ENCODE measurements around the gene TMEM107.
A peak's percentile ranks its signal among the peaks of the same experiment; 100 is the strongest.
"Not testable (repeated sequence)": the region's sequence is repeated elsewhere in the genome, so short reads cannot be mapped to it uniquely, and the experiment has no call there.

TMEM107 gene

DNA sequence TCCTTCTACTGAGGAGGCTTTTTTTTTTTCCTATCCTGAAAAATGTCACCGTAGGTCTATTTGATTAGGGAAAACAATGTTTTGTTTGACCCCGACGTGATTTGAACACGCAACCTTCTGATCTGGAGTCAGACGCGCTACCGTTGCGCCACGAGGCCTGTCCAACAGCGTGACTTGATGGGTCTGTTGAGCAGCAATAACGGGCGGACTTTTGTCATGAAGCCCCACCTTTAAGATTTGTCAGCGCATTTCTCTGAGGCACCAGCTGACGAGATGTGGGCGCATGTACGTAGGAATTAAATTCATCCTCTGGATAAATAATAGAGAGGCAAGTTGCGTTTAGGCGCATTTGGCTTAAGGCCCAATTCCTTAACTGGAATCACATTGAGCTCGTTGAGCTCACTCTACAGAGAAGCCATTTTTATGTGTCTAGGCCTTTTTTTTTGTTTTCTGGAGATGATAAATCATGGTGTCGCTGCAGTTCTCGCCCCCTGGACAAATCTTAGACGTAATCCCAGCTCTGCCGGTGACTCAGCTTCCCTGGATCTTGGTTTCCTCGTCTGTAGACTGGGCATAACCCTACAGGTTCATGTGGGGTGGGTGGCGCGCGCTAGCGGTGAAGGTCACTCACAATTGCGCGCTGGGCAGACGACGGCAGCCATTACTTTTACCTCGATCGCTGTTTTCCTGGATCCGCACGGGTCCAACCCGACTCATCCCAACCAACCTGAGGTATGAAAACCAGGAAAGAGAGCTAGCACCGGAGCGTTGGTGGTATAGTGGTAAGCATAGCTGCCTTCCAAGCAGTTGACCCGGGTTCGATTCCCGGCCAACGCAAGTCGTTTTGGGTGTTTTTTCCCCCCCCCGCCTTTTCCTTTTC, 44.8 kb upstream of the TMEM107 start:
- TF ChIP-seq, protein P1, sequence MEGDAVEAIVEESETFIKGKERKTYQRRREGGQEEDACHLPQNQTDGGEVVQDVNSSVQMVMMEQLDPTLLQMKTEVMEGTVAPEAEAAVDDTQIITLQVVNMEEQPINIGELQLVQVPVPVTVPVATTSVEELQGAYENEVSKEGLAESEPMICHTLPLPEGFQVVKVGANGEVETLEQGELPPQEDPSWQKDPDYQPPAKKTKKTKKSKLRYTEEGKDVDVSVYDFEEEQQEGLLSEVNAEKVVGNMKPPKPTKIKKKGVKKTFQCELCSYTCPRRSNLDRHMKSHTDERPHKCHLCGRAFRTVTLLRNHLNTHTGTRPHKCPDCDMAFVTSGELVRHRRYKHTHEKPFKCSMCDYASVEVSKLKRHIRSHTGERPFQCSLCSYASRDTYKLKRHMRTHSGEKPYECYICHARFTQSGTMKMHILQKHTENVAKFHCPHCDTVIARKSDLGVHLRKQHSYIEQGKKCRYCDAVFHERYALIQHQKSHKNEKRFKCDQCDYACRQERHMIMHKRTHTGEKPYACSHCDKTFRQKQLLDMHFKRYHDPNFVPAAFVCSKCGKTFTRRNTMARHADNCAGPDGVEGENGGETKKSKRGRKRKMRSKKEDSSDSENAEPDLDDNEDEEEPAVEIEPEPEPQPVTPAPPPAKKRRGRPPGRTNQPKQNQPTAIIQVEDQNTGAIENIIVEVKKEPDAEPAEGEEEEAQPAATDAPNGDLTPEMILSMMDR (IDR thresholded peaks at IDR 0.05; ENCODE audit: low read depth, low read length): no peak; the same call in 1 of the 2 replicates
- DNase-seq (ENCODE audit: extremely low read depth, low read depth): peak; percentile 83

DNA sequence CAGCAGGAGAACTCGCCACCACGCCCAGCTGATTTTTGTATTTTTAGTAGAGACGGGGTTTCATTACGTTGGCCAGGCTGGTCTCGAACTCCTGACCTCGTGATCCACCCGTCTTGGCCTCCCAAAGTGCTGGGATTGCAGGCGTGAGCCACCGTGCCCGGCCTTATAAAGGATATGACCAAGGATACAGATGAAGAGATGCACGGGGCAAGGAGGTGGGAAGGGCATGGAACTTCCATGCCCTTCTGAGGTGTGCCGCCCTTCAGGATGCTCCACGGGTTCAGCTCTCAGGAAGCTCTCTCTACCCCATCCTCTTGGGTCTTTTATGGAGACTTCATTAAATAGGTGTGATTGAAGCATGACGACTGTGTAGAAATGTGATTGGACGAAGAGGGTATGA, 37.8 kb upstream of the TMEM107 start:
- DNase-seq (ENCODE audit: extremely low read depth, low read depth): not testable (repeated sequence)

DNA sequence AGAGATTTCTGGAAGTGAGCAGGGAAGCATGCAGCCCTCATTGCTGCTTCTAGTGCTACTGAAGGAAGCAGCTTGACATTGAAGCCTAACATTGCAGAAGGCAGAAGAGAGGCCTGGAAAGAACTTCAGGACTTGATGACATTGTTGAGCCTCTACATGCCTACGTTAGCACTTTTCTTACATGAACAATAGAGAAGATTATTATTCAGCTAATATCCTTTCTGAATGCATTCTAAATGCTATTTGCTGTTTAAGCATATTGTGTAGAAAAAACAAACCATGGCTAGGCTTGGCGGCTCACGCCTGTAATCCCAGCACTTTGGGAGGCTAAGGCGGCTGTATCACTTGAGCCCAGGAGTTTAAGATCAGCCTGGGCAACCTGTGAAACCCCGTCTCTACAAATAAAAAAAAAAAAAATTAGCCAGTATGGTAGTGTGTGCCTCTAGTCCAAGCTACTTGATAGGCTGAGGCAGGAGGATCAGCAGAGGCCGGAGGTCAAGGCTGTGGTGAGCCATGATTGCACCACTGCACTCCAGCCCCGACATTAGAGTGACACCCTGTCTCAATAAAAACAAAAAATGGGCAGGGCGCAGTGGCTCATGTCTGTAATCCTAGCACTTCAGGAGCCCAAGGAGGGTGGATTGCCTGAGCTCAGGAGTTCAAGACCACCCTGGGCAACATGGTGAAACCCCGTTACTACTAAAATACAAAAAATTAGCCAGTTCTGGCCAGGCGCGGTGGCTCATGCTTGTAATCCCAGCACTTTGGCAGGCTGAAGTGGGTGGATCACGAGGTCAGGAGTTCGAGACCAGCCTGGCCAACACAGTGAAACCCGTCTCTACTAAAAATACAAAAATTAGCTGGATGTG, 36.4 kb upstream of the TMEM107 start:
- no peak for DNase-seq (ENCODE audit: extremely low read depth, low read depth)
- TF ChIP-seq, protein P1 (IDR thresholded peaks at IDR 0.05; ENCODE audit: low read depth, low read length): no peak

DNA sequence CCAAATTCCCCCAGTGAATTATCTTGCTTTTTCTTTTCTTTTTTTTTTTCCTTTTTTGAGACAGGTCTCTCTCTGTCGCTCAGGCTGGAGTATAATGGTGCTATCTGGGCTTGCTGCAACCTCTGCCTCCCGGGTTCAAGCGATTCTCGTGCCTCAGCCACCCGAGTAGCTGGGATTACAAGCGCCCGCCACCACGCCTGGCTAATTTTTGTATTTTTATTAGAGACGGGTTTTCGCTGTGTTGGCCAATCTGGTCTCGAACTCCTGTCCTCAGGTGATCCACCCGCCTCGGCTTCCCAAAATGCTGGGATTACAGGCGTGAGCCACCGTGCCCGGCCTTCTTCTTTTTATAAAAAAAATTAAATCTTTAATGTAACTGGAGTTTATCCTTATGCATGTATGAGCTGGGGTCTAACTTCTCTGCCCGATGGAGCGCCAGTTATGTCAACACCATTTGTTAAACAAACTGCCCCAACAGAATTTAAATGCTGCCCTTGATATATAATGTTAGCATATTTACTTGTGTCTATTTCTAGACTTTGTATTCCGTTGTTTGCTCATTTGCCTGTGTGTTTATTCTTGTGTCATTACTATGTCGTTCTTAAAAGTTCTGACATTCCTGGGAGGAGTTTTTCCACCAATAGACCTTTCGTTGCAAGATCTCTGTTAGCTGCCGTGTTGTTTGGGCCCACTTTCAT, 34.7 kb upstream of the TMEM107 start:
- DNase-seq (ENCODE audit: extremely low read depth, low read depth): no peak
- TF ChIP-seq, protein P1 (IDR thresholded peaks at IDR 0.05; ENCODE audit: low read depth, low read length): no peak

DNA sequence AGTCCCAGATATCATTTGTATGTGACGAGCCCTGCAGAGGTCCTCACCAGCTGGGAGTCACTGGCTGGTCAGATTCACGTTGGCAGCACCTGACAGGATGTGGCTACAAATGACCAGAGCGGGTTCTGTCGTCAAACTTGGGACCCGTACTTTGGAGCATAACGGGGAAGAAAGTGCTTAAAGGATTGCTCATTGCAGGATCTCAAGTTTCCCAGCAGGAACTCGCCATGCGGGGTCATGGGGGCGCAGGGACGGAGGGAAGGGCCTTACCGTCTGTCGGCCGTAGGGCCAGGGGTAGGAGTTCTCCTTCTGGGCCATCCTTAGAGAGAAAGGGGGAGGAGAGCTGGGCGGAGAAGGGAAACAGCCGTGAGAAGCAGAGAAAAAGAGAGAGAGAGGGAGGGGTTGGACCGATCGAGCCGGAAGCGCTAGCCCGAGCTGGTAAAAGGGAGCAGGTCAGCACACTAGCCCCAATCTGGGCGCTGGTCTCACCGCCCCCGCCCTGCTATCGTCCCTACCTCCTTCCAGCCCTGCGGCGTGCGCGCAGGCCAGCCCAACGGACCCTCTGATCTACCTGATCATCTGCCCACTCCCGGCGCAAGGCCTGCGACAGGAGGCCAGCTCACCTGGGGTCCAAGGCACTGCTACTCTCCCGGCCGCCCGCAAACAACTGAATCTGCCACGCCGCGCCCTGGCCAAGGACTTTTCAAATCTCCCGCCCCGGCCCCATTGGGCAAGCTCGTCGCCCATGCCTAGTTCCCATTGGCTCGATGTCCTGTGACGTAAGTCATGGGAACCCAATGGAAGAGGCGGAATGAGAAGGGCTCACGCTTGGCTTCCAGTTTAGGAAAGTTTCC, 34.0 kb upstream of the TMEM107 start, which contains the start of gene AURKB:
Gene AURKB, minus strand, starts transcription at position 669 of the 854 bp plus-strand sequence. Its CDS starts 351 bp downstream, at position 318.
- TF ChIP-seq, protein P1 (IDR thresholded peaks at IDR 0.05; ENCODE audit: low read depth, low read length): no peak
- peak; percentile 93 for DNase-seq (ENCODE audit: extremely low read depth, low read depth)

DNA sequence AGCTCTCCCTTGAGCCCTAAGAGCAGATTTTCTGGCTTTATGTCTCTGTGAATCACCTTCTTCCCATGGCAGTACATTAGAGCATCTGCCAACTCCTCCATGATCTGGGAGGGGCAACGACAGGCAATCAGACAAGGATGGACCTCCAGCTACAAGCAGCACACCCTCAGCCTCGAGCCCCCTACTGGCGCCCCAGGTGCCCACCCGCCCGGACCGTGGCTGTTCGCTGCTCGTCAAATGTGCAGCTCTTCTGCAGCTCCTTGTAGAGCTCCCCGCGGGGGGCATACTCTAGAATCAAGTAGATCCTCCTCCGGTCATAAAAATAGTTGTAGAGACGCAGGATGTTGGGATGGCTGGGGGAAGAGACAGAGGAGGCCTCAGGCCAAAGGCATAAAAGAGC, 30.4 kb upstream of the TMEM107 start:
- DNase-seq (ENCODE audit: extremely low read depth, low read depth): no peak
- TF ChIP-seq, protein P1 (IDR thresholded peaks at IDR 0.05; ENCODE audit: low read depth, low read length): no peak

Measured in AG09319 (cell line).